HG02588 (cell line): ENCODE measurements around the gene POTEG.
"Not testable (repeated sequence)": the region's sequence is repeated elsewhere in the genome, so short reads cannot be mapped to it uniquely, and the experiment has no call there.

ENCODE experiments used
- ATAC-seq: cut with Tn5 transposase; IDR thresholded peaks from one replicate; pipeline ENCODE4 v1.9.1; 2021; ENCODE audit warnings: mild to moderate bottlenecking, moderate library complexity; ENCODE audit not compliant: unreplicated experiment

Gene POTEG

DNA sequence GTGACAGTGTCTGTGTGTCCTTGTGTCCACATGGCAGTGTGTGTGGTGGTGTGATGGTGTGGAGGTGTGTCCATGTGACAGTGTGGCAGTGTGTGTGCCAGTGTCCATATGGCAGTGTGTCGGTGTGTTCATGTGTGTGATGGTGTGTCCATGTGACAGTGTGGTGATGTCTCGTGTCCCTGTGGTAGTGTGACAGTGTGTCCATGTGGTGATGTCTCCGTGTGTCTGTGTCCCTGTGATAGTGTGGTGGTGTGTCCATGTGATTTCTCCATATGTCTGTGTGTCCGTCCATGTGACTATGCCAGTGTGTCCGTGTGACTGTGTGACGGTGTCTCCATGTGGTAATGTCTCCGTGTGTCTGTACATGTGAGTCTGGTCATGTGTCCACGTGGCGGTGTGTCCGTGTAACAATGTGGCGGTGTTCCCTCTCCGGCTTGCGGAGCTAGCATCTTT, 59.7 kb downstream of the POTEG start:
- not testable (repeated sequence) for ATAC-seq

DNA sequence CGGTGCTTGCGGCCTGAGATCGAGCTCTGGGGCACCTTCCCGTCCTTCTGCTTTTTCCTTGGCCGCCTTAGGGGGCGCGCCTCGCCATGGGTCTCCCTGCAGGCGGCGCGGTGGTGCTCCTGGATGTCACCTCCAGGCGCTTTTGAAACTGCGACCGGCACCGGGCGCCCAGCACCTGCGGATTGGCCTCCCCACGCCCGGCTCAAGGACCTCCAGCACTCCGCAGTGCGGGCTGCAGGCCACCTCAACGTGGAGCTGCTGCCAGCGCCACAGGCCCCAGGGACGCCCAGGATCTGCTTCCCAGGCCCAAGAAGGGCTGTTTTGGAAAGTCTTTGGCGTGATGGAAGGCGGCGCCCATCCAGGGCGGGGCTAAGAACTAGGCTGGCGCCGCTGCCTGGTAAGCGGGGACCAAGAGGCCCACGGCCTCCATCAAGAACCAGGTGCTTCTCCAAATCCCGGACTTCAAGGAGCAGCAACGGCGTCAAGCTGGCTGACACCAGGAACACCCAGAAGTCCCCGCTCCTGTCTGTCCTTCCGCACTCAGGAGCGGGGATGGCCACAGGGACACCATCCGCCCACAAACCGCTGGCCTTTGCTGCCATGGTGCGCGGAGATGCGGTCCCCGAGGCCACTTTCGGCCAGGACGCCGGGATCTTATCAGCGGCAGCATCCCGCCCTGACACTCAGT, 61.2 kb downstream of the POTEG start:
- ATAC-seq: not testable (repeated sequence)

DNA sequence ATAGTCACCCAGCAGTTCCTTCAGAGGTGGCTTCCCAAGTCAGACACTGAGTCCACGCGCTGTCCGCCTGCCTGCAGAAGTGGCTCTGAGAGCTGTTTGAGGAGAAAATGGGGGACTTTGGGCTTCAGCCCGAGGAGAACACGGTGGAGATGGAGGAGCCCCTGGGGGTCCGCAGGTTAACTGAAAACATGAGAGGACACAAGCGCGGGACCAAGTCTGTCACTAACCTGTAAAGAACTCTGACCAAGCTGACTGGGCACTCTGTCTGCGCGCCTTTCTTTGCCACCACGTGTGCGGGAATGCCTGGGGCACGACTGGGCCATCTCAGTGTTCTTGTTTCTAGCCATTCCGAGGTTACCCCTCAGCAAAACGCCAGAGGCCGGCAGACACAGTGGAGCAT, 62.4 kb downstream of the POTEG start:
- ATAC-seq: not testable (repeated sequence)

DNA sequence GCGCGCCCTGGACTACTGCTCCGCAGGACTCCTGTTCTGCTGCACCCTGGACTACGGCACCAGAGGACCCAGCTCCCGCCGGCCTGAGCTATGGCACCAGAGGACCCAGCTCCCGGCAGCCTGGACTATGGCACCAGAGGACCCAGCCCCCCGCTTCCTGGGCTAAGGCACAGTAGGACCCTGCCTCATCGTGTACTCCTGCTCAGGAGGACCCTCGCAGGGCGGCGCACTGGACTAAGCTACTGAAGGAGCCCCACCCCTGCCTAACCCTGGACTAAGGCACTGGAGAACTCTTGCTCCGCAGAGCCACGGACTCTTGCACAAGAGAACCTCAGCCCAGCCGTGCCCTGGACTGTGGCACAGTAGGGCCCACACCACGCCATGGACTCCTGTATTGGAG, 71.3 kb downstream of the POTEG start:
- ATAC-seq: not testable (repeated sequence)

DNA sequence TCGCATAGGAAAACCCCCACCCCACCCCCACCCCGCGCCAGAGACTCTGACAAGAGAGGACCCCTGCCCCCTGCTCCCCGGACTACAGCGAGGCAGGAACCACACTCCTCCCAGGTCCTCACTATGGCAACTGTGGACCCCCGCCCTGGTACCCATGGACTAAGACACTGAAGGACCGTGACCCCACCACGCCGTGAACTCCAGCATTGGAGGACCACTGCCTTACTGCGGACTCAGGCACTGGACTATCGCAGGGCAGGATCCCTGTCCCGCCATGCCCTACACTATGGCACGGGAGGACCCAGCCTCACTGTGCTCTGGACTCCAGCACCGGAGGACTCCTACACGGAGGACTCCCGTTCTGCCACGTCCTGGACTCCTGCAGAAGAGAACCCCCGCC, 71.8 kb downstream of the POTEG start:
- ATAC-seq: not testable (repeated sequence)

DNA sequence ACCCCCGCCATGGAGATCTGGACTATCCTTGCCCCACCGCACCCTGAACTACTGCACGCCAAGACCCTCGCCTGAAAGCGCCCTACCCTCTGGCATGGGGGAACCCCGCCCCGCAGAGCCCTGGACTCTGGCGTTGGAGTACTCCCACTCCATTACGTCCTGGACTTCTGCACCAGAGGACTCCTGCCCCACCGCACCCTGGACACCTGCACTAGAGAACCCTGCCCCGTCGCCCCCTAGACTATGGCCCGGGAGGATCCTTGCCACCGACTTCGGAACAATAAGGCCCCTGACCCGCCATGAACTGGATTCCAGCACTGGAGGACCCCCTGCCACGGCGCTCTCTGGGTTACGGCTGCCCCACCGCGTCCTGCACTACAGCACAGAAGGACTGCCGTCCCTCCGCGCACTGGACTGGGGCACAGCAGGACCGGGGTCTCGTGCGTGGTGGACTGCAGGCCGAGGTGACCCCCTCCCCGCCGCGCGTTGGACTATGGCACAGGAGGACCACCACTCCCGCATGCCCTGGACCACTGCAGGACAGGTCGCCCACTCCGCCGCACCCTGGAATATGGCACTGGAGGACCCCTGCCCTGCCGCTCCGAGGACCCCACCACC, 72.4 kb downstream of the POTEG start:
- not testable (repeated sequence) for ATAC-seq

DNA sequence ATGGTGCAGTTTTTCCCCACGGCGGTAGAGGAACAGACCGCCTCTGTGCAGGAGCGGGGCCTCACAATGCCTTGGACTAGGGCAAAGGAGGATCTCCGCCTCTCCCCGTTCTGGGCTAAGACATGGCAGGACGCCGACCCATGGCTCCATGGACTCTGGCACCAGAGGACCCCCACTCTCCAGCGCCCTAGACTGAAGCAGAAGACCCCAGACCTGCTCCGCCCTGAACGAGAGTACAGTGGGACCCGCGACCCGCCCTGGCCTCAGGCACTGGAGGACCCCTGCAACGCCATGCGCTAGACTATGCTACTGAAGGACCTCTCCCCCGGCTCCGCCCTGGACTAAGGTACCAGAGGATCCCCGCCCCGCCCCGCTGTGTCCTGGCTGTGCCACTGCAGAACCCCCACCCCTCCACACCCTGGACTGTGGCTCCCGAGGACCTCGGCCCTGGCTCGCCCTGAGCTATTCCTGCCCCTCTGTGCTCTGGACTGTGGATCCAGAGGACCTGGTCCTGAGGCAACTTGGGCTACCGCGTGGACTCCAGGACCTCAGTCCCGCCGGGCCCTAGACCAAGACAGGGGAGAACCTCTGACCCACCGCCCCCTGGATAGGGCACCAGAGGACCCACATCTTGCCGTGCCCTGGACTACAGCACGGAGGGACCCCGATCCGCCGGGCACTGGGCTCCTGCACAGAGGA, 73.1 kb downstream of the POTEG start:
- ATAC-seq: not testable (repeated sequence)
